Hepatocyte (in vitro differentiated cells): Measurements from ENCODE around the gene RFTN1.

Source experiments
- EZH2 ChIP-seq: fragments of 200-600 bp; sonication (generic); IDR thresholded peaks from 2 replicates; pipeline ENCODE4 v1.6.1; 2016; ENCODE audit warnings: antibody characterized with exemption, mild to moderate bottlenecking, borderline replicate concordance
- EZH2phosphoT487 ChIP-seq: fragments of 200-600 bp; sonication (generic); IDR thresholded peaks from one replicate; pipeline ENCODE4 v1.6.1; 2018; ENCODE audit warnings: antibody characterized with exemption, mild to moderate bottlenecking, low read depth, moderate library complexity; ENCODE audit not compliant: unreplicated experiment, severe bottlenecking
- TF ChIP-seq, protein P1 (sequence below): fragments of 200-600 bp; sonication (generic); IDR thresholded peaks from 2 replicates; pipeline ENCODE4 v1.5.1; 2016; ENCODE audit warnings: antibody characterized with exemption, mild to moderate bottlenecking; ENCODE audit not compliant: poor library complexity

DNA sequence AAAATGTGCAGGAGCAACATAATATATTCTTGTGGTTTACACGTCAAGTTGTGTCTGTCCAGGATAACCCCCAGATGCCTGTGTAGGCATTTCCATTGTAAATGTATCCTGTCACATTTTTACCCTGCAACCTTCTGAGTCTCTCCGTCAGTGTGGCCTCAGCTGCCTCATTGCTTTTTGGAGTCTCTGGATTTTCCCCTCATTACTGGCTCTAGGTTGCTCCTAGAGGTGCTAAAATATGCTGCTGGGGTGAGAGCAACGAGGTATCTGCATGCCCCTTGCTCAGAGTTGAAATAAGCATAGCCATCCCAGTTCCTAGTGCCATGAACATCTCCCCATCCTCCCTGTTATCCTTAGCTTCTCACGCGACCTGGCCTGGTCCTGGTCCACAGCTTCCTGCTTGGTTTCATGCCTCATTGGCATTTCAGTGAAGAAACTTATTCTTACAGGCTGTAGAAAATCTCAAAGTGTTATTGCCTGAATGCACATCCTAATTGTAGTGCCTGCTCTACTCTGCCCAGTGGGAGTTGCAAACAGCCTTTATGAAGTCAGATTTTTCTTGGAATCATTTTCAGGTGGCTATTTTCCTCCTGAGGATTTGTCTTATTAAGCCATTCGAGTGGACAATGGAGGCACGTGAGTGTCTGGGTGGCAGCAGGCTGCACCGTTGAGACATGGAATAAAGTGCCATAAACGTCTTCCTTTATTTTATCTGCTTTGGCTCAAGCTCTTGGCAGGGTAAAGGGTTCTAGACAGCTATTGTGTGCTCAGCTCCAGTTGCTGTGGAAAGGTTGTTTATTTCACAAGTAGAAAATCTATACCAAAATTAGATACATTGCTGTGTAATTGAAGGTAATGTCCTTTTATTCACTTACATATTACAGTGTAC, 215.3 kb downstream of the RFTN1 start:
- TF ChIP-seq, protein P1, sequence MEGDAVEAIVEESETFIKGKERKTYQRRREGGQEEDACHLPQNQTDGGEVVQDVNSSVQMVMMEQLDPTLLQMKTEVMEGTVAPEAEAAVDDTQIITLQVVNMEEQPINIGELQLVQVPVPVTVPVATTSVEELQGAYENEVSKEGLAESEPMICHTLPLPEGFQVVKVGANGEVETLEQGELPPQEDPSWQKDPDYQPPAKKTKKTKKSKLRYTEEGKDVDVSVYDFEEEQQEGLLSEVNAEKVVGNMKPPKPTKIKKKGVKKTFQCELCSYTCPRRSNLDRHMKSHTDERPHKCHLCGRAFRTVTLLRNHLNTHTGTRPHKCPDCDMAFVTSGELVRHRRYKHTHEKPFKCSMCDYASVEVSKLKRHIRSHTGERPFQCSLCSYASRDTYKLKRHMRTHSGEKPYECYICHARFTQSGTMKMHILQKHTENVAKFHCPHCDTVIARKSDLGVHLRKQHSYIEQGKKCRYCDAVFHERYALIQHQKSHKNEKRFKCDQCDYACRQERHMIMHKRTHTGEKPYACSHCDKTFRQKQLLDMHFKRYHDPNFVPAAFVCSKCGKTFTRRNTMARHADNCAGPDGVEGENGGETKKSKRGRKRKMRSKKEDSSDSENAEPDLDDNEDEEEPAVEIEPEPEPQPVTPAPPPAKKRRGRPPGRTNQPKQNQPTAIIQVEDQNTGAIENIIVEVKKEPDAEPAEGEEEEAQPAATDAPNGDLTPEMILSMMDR: no peak
- no peak for TF ChIP-seq EZH2
- TF ChIP-seq EZH2phosphoT487: no peak
